DMS79 treated with DMSO at 0.1 percent for 48 hours (cell line): Measurements from ENCODE around the gene SPAAR.
"Not testable (repeated sequence)": the region's sequence is repeated elsewhere in the genome, so short reads cannot be mapped to it uniquely, and the experiment has no call there.

ENCODE experiments used
- DNase-seq: peaks from one replicate; lab custom pipeline; 2025; lab: John Stamatoyannopoulos, UW

The SPAAR gene

DNA sequence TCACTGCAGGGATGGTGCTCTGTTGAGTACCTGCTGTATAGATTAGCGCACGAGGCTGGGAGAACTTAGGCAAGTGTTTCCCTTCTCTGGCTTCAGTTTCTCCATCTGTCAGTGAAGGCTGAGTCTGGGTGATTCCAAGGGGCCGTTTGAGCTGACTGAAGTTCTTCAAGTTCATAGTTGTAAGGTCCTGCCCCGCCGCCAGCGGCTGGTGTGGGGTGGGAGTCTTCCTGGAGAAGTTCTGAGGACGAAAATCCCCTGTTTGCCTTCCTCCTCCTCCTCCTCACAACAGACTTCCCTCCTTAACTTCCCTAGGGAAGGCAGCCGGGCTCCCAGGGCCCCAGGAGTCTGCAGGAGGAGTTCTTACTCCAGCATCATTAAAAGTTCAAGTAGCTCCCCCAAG is 5.0 kb upstream of the SPAAR start:
- no peak for DNase-seq

- DNase-seq: no peak
Measured at GRCh38 chr9:35905051-35905781, 4.1 kb upstream of the SPAAR start.

GRCh38 chr9:35905912-35906679 is 3.2 kb upstream of the SPAAR start, which contains the start of gene HRCT1:
Gene HRCT1 (plus strand): TSS chr9:35906202. CDS start chr9:35906288, 86 bp downstream.
- DNase-seq: peak; percentile 96

- DNase-seq: peak; percentile 91
Measured at GRCh38 chr9:35906923-35907699, 2.2 kb upstream of the SPAAR start.

DNA sequence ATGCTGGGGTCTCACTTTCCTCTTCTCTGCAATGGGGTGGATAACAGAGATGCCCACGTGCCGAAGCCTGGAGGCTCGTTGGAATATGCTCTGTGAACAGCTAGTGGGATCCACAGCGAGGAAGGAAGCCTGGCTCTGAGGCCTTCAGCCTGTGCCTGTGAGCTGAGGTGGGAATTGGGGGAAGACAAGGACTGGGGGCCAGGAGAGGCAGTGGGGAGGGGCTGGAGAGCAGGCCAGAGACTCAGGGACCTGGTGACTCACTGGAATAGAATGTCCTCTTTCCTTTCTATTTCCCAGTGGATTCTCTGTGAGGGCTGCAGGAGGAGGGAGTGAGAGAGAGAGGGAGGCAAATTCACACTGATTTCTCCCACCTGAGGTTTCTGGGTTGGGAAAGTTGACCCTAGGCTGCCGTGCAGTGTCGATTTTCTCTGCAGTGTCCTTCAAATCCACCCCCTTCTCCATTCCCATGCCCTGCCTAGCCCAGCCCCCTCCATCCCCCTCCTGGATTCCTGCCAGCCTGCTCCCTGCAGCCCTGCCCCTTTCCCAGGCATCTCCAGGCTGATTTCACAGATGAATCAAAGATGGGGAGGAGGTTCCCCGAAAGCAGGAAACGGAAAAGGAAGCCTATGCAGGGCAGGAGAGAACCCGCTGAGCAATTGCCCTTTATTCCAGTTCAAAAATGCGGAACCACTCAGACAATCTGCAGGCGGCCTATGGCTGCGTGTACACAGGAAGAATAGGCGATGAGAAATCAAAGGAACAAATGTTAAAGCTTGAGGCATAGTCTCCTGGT is 1.4 kb upstream of the SPAAR start:
- DNase-seq: peak; percentile 90

DNA sequence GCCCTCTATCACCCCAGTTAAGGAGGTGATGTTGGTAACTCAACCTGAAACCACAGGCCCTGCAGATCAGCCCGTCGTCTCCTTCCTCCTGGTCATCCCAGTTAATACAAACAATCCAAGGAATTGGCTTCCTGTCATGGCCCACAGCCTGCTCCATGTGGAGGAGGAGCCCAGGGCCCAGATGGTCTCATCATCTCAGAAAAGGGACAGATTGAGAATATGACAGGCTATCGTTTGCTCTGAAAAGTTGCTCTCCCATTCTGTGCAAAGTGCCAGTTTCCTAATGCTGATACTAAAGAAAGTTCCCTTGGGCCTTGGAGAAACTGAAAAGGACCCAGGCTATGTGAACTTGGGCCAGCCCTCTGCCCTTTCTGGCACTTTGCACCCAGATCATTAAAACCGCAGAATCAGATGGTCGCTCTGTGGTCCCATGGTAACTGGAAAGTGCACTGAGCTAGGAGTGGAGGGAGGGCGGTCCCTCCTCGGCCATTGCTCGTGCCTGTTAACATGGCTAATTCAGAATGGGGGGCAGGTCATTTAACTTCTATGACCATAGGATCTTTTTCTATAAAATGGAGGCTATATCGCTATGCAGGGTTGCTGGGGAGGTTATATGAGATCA is 675 bp upstream of the SPAAR start:
- no peak for DNase-seq

DNA sequence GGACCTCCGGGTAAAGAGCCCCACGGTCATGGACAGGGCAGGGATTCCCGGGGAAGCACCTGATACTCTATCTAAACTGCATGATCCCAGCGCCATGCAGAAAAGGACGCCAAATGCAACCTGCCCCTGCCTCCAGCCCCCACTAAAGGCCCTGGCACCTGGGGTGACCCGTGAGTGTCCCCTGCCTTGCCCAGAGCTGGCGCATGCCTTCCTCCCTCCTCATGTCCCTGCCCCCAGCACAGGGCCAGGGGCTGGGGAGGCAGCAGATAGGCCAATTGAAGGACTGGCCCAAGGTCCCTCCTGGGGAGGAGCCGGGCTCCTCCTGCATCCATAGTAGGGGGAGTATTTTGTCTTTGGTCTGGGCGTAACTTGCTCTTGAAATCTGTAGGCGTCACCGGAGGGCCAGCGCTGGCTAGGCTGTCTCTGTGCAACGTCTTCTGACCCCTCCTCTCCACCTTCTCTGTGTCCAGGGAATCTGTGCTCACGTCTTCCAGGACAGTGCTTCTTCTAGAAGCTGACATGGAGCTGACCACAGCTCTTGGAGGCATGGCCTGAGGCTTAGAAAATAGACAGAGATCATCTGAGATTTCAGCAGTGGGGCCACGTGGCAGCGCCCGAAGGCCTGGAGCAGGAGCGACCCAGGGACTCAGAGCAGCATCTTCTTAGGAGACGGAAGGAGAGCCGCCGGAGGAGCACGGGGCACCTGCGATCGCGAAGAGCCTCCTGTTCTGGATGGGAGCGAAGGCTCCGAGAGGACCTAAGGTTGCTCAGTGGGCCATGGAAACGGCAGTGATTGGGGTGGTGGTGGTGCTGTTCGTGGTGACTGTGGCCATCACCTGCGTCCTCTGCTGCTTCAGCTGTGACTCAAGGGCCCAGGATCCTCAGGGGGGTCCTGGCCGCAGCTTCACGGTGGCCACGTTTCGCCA is 660 bp downstream of the SPAAR start:
- no peak for DNase-seq

- DNase-seq: peak; percentile 25
Measured at GRCh38 chr9:35910613-35911359, 1.5 kb downstream of the SPAAR start.

DNA sequence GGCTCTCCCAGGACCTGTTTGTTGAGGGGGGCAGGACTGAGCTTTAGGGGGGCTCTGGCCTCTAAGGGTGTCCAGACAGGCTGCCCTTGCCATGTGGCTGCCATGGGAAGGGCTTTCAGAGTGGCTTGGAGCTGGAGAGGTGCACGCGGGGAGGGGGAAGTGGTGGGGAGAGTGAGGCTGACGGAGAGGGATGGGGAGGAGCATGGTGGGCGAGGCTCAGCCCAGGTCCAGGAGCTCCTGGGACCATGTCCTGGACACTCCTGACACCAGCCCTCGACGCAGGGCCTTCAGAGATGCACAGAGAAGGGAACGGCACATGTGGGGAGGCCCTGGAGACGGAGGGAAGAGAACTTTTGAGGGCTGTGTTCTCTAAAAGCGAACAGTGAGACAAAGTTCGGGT is 2.4 kb downstream of the SPAAR start:
- DNase-seq: no peak

DNA sequence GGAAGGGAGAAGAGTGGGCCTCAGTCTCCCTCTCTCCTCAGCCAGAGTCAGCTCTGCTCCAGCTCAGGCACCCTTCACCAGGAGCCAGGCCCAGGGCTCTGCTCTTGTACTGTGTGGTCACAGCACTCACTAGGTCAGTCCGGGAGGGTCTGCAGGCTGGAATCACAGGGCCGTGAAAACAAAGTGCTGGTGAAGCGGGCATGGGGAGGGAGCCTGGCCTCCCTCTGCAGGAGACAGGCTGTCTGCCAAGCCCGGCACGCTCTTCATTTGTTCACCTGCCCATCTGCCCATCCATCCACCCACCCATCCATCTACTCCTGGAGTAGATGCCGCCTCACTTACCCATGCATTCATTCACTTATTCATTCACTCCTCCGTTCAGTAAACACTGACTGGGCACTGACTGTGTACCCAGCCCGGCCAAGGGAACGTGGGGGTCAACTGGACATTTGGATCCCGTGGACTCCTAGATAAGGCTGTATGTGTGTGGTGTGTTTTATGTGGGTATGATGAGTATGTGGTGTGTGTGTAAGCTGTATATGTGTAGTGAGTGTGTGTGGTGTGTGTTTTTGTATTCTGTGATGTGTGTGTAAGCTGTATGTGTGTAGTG is 3.6 kb downstream of the SPAAR start:
- DNase-seq: no peak

DNA sequence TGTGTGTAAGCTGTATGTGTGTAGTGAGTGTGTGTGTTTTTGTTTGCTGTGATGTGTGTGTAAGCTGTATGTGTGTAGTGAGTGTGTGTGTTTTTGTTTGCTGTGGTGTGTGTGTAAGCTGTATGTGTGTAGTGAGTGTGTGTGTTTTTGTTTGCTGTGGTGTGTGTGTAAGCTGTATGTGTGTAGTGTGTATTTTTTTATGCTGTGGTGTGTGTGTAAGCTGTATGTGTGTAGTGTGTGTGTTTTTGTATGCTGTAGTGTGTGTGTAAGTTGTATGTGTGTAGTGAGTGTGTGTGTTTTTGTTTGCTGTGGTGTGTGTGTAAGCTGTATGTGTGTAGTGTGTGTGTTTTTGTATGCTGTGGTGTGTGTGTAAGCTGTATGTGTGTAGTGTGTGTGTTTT is 4.1 kb downstream of the SPAAR start:
- not testable (repeated sequence) for DNase-seq

DNA sequence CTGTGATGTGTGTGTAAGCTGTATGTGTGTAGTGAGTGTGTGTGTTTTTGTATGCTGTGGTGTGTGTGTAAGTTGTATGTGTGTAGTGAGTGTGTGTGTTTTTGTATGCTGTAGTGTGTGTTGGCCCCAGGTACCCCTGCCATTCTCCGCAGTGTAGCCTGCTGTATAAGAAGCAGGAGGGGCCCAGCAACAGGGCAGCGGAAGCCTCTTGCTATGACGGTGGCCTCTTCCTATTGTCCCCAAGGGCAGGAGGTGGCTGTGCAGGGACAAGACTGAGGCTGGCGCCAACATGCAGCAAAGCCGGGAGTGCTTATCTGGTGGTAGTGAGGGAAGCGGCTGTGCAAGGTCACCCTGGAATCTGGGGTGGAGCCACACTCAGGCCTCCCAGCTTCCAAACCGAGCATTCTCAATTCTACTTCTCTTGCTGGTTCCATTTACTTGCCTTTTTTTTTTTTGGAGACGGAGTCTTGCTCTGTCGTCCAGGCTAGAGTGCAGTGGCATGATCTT is 5.1 kb downstream of the SPAAR start:
- no peak for DNase-seq

DNA sequence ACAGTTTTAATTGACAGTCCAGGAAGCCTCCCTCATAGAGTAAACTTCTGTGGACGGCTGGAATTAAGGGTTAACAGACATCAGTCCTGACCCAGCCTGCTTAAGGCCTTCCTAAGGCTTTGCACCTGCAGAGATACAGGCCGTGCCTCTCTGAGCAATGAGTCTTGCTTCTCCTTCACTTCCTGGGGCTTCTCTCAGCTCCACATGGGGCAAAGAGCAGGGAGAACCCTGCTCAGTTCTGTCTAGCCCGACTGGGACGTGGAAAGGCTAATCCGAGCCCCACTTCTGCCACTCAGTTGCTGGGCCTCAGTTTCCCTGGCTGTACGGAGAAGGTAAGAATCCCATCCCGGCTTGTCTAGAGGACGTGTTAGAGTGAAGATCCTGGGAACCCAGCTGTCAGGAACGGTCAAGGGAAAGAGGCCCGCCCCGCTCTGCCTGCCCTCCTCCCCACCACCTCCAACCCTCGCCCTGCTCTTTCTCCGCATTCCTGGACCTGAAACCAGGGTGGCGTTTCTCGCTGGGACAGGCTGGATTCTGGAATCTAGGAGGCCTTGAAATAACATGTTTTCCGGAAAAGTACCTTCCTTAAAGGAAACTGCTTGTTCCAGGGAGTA is 6.5 kb downstream of the SPAAR start:
- DNase-seq: no peak

DNA sequence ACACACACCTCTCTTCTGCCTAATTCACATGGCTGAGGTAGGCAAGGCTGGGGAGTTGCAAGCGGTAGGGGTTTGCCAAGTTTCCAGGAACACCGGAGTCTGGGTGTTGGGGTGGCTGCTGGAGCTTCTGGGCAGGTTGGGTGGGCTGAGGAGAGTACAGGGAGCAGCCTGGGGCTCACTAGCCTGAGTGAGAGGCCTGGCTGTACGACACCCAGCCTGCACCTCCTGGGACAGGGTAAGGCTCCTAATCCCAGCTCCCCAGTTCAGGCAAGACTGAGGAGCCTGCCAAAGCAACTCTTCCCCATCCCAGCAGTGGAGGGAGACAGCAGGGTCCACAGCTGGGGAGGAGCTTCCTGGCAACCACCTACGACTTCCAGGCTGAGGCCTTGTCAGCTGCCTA is 8.0 kb downstream of the SPAAR start:
- DNase-seq: no peak

GRCh38 chr9:35918780-35919179 is 9.5 kb downstream of the SPAAR start:
- no peak for DNase-seq

DNA sequence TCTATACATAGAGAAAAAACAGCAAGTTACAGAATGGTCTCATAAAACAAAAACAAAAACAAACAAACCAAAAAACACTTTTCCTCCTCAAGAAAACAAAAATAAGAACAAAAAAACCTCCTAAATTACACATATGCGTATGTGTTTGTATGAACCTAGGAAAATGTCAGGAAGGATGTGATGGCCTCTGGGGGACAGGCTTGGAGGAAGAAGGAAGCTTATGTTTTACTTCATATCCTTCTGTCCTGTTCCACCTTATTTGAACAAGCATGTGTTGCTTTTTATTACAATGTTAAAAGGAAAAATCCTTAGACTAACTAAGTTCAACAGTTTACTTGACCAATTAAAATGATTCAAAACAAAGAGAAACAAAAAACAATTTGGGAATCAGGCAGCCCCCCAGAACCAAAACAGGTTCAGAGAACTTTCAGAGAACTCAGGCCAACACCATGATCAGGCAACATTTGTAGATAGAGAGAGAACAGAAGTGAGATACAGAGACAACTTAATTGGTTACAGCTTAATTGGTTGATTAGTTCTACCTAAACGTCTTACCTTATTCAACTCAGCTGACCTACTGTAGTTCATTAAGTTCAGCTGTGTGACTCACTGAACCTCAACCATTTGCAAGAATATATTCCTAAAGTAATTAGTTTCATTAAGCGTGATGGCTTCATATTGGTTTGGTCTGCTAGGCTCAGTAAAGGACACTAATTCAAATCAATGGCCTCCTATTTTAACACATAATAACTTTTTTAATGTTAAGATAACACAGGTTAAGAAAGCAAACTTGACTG is 10.1 kb downstream of the SPAAR start:
- no peak for DNase-seq

- DNase-seq: no peak
Measured at GRCh38 chr9:35920051-35920620, 10.8 kb downstream of the SPAAR start.
